SK-N-SH (cell line): ENCODE results near the gene JPH2.

Source experiments
- CTCF ChIP-seq: fragments of 200-600 bp; sonication (generic); IDR thresholded peaks from 2 replicates; pipeline ENCODE4 v1.6.1; 2017; ENCODE audit warnings: antibody characterized with exemption, mild to moderate bottlenecking, moderate library complexity
- EP300 ChIP-seq, 2 experiments: IDR thresholded peaks; 2 replicates each; pipeline versions ENCODE4 v1.4.0 to v1.6.1; 2012; ENCODE audit warnings: borderline replicate concordance in 1 of 2, low read depth in 1 of 2, low read length in 1 of 2
- FOXJ3 ChIP-seq: sonication (generic); formaldehyde crosslinking; IDR thresholded peaks from 2 replicates; pipeline ENCODE4 v1.5.1; 2020; ENCODE audit warnings: mild to moderate bottlenecking, missing genetic modification reagents
- FOXM1 ChIP-seq: IDR thresholded peaks from 2 replicates; pipeline ENCODE4 v1.4.0; 2012; ENCODE audit warnings: low read depth, mild to moderate bottlenecking
- GABPA ChIP-seq: IDR thresholded peaks from 2 replicates; pipeline ENCODE4 v1.4.0; 2012; ENCODE audit warnings: low read depth, mild to moderate bottlenecking
- POLR2AphosphoS5 ChIP-seq: IDR thresholded peaks from 2 replicates; pipeline ENCODE4 v1.6.1; 2012; ENCODE audit warnings: low read depth, low read length
- RAD21 ChIP-seq: IDR thresholded peaks from 2 replicates; pipeline ENCODE4 v1.6.1; 2012; ENCODE audit warnings: mild to moderate bottlenecking, low read length
- RXRA ChIP-seq: IDR thresholded peaks from 2 replicates; pipeline ENCODE4 v1.4.0; 2012; ENCODE audit warnings: low read depth, mild to moderate bottlenecking, borderline replicate concordance
- SIN3A ChIP-seq: IDR thresholded peaks from 2 replicates; pipeline ENCODE4 v1.6.1; 2012; ENCODE audit warnings: low read depth, mild to moderate bottlenecking, low read length, moderate library complexity, borderline replicate concordance
- TAF1 ChIP-seq: IDR thresholded peaks from 2 replicates; pipeline ENCODE4 v1.6.1; 2012; ENCODE audit warnings: low read depth, mild to moderate bottlenecking, low read length, moderate library complexity, borderline replicate concordance
- TCF12 ChIP-seq: IDR thresholded peaks from 2 replicates; pipeline ENCODE4 v1.4.0; 2012
- TEAD4 ChIP-seq: IDR thresholded peaks from 2 replicates; pipeline ENCODE4 v1.4.0; 2012; ENCODE audit warnings: mild to moderate bottlenecking, borderline replicate concordance; ENCODE audit not compliant: insufficient read depth
- TF ChIP-seq, protein P1 (sequence below): IDR thresholded peaks from 2 replicates; pipeline ENCODE4 v1.4.0; 2012; ENCODE audit warnings: low read depth, borderline replicate concordance
- TF ChIP-seq, protein P2 (sequence below): fragments of 150-350 bp; IDR thresholded peaks from 2 replicates; pipeline ENCODE4 v1.6.1; 2017; ENCODE audit warnings: antibody characterized with exemption, low read length, low read depth, borderline replicate concordance

- TF ChIP-seq POLR2AphosphoS5 (no peak), GABPA (no peak), CTCF (peak; percentile 74), RAD21 (peak; percentile 80), FOXM1 (no peak), TEAD4 (no peak), TCF12 (no peak), TAF1 (no peak), EP300 (IDR thresholded peaks at IDR 0.05; ENCODE audit: borderline replicate concordance in 1 of 2, low read depth in 1 of 2, low read length in 1 of 2) (no peak), FOXJ3 (no peak), SIN3A (no peak), RXRA (no peak)
- TF ChIP-seq, protein P1, sequence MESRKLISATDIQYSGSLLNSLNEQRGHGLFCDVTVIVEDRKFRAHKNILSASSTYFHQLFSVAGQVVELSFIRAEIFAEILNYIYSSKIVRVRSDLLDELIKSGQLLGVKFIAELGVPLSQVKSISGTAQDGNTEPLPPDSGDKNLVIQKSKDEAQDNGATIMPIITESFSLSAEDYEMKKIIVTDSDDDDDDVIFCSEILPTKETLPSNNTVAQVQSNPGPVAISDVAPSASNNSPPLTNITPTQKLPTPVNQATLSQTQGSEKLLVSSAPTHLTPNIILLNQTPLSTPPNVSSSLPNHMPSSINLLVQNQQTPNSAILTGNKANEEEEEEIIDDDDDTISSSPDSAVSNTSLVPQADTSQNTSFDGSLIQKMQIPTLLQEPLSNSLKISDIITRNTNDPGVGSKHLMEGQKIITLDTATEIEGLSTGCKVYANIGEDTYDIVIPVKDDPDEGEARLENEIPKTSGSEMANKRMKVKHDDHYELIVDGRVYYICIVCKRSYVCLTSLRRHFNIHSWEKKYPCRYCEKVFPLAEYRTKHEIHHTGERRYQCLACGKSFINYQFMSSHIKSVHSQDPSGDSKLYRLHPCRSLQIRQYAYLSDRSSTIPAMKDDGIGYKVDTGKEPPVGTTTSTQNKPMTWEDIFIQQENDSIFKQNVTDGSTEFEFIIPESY: no peak
- TF ChIP-seq, protein P2, sequence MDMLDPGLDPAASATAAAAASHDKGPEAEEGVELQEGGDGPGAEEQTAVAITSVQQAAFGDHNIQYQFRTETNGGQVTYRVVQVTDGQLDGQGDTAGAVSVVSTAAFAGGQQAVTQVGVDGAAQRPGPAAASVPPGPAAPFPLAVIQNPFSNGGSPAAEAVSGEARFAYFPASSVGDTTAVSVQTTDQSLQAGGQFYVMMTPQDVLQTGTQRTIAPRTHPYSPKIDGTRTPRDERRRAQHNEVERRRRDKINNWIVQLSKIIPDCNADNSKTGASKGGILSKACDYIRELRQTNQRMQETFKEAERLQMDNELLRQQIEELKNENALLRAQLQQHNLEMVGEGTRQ: no peak
Observed at GRCh38 chr20:44092551-44093248, 94.3 kb downstream of the JPH2 start.
